Measurements from ENCODE around the gene STX10.
"Not testable (repeated sequence)": the region's sequence is repeated elsewhere in the genome, so short reads cannot be mapped to it uniquely, and the experiment has no call there.

The STX10 gene

DNA sequence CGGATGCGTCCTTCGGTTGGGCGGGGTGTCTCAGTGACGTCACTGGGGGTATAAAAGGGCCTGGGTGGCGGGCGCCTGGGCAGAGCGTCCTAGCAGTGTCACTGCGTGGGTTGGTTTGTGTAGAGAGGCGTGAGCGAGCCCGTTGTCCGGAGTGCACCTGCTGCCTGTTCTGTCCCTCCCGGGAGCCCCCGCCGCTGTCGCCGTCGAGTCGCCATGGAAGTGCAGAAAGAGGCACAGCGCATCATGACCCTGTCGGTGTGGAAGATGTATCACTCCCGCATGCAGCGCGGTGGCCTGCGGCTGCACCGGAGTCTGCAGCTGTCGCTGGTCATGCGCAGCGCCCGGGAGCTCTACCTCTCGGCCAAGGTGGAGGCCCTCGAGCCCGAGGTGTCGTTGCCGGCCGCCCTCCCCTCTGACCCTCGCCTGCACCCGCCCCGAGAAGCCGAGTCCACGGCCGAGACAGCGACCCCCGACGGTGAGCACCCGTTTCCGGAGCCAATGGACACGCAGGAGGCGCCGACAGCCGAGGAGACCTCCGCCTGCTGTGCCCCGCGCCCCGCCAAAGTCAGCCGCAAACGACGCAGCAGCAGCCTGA lies 2.9 kb upstream of the STX10 start:
- no peak for TF ChIP-seq CTCF (IDR thresholded peaks at IDR 0.05; ENCODE audit: control insufficient read depth, insufficient read depth, low read depth, low read length, missing control alignments)
- DNase-seq (ENCODE audit: low read depth), result no peak
- H3K4me3 ChIP-seq (ENCODE audit: control insufficient read depth, low read depth, low read length), result peak overlapping the region; percentile 63

GRCh38 chr19:13152356-13152973 lies 2.3 kb upstream of the STX10 start:
- peak overlapping the region; percentile 63 for H3K4me3 ChIP-seq (ENCODE audit: control insufficient read depth, low read depth, low read length)
- DNase-seq (ENCODE audit: low read depth), result no peak
- TF ChIP-seq CTCF (IDR thresholded peaks at IDR 0.05; ENCODE audit: control insufficient read depth, insufficient read depth, low read depth, low read length, missing control alignments), result no peak

- no peak for TF ChIP-seq CTCF (IDR thresholded peaks at IDR 0.05; ENCODE audit: control insufficient read depth, insufficient read depth, low read depth, low read length, missing control alignments)
- peak; percentile 75 for DNase-seq (ENCODE audit: low read depth)
- peak overlapping the region; percentile 71 for H3K4me3 ChIP-seq (ENCODE audit: control insufficient read depth, low read depth, low read length)
Measured at GRCh38 chr19:13151605-13152355, 1.6 kb upstream of the STX10 start.

DNA sequence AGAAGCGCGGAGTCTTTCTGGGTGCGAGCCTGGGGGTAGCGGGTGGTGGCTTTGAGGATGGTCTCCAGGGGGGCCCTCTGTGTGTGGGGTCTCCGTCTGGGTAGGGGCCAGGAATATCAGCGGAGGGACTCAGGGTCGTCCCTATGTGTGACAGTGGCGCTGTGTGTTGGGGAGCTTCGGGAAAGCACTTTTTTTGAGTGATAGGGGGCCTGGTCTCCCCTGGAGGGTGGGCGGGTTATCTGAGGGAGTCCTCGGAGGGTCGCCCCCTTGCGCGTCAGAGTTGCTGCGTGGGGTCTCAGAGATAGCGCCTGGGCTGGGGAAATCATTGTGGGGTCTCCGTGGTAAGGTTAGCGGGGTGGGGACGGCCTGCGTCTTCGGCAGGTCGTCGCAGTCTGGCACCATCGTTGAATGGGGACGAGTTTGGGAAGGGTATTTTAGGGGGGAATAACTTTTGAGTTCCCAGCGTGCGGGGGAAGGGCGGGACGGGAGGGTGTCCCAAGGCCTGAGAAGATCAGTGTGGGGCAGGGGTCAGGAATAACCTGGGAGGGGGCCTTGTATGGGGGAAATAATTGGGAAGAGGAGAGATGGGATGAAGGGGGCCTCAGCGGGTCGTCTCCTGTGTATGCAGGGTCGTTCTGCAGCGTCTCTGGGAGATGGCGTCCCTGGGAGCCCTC lies 893 bp upstream of the STX10 start:
- TF ChIP-seq CTCF (IDR thresholded peaks at IDR 0.05; ENCODE audit: control insufficient read depth, insufficient read depth, low read depth, low read length, missing control alignments), result no peak
- DNase-seq (ENCODE audit: low read depth), result no peak
- peak overlapping the region; percentile 71 for H3K4me3 ChIP-seq (ENCODE audit: control insufficient read depth, low read depth, low read length)

GRCh38 chr19:13149628-13150186 lies 468 bp downstream of the STX10 start:
- DNase-seq (ENCODE audit: low read depth), result no peak
- TF ChIP-seq CTCF (IDR thresholded peaks at IDR 0.05; ENCODE audit: control insufficient read depth, insufficient read depth, low read depth, low read length, missing control alignments), result no peak
- peak overlapping the region; percentile 71 for H3K4me3 ChIP-seq (ENCODE audit: control insufficient read depth, low read depth, low read length)

DNA sequence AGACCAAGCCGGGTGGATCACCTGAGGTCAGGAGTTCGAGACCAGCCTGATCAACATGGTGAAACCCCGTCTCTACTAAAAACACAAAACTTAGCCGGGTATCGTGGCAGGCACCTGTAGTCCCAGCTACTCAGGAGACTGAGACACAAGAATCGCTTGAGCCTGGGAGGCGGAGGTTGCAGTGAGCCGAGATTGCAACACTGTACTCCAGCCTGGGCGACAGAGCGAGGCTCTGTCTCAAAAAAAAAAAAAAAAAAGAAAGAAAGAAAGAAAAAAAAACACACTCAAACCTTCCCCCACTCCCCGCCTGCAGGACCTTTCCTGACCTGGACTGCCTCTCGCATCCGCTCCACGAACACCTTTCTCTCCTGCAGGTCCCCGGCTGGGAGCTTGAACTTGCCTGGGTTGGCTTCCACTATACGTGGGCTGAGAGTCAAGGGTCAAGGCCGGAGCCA lies 975 bp downstream of the STX10 start:
- DNase-seq (ENCODE audit: low read depth), result not testable (repeated sequence)
- peak overlapping the region; percentile 71 for H3K4me3 ChIP-seq (ENCODE audit: control insufficient read depth, low read depth, low read length)

Data from AG09309 (cell line).